GM21390 (cell line): ENCODE results near the gene RRP15.

Source experiments
- ATAC-seq: cut with Tn5 transposase; IDR thresholded peaks from one replicate; pipeline ENCODE4 v1.9.1; 2021; ENCODE audit not compliant: unreplicated experiment

The RRP15 gene

GRCh38 chr1:218357893-218358232, 72.8 kb downstream of the RRP15 start:
- ATAC-seq: no peak

- ATAC-seq: no peak
Observed at GRCh38 chr1:218361298-218362065, 76.4 kb downstream of the RRP15 start.

GRCh38 chr1:218362418-218363076, 77.5 kb downstream of the RRP15 start:
- ATAC-seq: no peak

GRCh38 chr1:218363141-218363540, 78.0 kb downstream of the RRP15 start:
- no peak for ATAC-seq

- ATAC-seq: no peak
Observed at GRCh38 chr1:218364028-218364710, 79.1 kb downstream of the RRP15 start.

GRCh38 chr1:218365226-218365999, 80.3 kb downstream of the RRP15 start:
- no peak for ATAC-seq

GRCh38 chr1:218366322-218367052, 81.4 kb downstream of the RRP15 start:
- ATAC-seq: no peak

- ATAC-seq: no peak
Observed at GRCh38 chr1:218367118-218367517, 82.0 kb downstream of the RRP15 start.

- ATAC-seq: no peak
Observed at GRCh38 chr1:218368686-218369085, 83.6 kb downstream of the RRP15 start.

- peak; percentile 48 for ATAC-seq
Observed at GRCh38 chr1:218369688-218370511, 84.8 kb downstream of the RRP15 start.

GRCh38 chr1:218371927-218372672, 87.0 kb downstream of the RRP15 start:
- ATAC-seq: no peak

- no peak for ATAC-seq
Observed at GRCh38 chr1:218374401-218375353, 89.6 kb downstream of the RRP15 start.

- peak; percentile 9 for ATAC-seq
Observed at GRCh38 chr1:218376722-218377121, 91.6 kb downstream of the RRP15 start.

GRCh38 chr1:218377143-218377660, 92.1 kb downstream of the RRP15 start:
- ATAC-seq: peak; percentile 87

- ATAC-seq: no peak
Observed at GRCh38 chr1:218380125-218380977, 95.3 kb downstream of the RRP15 start.

- no peak for ATAC-seq
Observed at GRCh38 chr1:218382261-218382660, 97.2 kb downstream of the RRP15 start.

- ATAC-seq: no peak
Observed at GRCh38 chr1:218383051-218383450, 98.0 kb downstream of the RRP15 start.
